CD4-positive, alpha-beta T cell treated with Interleukin-1 beta for 1 hour (primary cell): ENCODE results near the gene PIP5K1C.
A peak's percentile ranks its signal among the peaks of the same experiment; 100 is the strongest.

Source experiments
- DNase-seq, 2 donors: peaks; one replicate each; pipeline ENCODE4 v3.0.0-alpha.2; 2020 to 2022

Gene PIP5K1C

DNA sequence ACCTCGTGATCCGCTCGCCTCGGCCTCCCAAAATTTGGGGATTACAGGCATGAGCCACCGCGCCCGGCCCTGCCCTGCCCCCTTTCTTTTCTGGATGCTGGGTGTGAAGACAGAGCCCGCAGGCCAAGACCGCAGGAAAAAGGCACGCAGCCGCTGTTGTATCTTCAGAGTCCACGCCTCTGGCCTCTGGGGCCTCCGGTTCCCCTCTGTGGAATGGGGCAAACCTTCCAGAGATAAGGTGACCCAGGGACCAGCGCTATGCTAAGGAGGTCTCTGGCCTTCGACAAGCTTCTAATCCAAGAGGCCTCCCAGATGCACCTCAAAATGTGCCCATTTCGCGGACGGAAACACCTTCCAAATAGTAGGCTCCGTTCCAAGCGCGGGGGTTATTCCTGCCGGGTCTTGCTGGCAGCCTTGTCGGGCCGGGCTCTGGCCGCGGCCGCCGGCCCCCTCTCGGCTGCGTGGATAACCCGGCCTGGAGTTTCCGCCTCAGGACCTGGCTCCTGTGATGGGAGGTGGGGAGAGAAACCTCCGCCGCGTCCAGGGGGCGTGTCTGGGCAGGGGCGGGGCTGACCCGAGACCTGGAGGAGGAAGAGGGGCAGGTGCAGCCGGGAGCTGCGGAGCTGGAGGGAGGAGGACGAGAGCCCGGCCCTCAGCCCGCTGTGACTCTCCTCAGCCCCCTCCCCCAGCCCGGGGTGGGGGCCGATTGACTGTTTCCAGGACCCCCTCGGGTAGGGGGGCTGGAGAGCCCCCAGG lies 21.0 kb upstream of the PIP5K1C start:
- peak; percentile 89 to 92 for DNase-seq

- no peak for DNase-seq
Observed at GRCh38 chr19:3720349-3720917, 20.2 kb upstream of the PIP5K1C start.

- DNase-seq: no peak
Observed at GRCh38 chr19:3719868-3720267, 19.6 kb upstream of the PIP5K1C start.

DNA sequence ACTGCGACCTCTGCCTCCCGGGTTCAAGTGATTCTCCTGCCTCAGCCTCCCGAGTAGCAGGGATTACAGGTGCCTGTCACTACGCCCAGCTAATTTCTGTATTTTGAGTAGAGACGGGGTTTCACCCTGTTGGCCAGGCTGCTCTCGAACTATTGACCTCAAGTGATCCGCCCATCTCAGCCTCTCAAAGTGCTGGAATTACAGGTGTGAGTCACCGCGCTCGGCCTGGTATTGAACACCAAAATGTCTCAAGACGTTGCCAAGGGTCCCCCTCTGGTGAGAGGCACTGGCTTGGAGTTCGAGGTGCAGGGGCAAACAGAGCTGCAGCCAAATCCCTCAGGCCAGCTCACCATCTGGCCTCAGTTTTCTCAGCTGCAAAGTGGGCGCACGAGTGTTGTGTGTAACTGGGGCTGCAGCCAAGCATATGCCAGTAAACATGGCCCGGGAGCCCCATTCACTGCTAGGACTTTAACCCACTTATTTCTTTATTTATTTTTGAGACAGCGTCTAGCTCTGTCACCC lies 15.9 kb upstream of the PIP5K1C start:
- DNase-seq: no peak

DNA sequence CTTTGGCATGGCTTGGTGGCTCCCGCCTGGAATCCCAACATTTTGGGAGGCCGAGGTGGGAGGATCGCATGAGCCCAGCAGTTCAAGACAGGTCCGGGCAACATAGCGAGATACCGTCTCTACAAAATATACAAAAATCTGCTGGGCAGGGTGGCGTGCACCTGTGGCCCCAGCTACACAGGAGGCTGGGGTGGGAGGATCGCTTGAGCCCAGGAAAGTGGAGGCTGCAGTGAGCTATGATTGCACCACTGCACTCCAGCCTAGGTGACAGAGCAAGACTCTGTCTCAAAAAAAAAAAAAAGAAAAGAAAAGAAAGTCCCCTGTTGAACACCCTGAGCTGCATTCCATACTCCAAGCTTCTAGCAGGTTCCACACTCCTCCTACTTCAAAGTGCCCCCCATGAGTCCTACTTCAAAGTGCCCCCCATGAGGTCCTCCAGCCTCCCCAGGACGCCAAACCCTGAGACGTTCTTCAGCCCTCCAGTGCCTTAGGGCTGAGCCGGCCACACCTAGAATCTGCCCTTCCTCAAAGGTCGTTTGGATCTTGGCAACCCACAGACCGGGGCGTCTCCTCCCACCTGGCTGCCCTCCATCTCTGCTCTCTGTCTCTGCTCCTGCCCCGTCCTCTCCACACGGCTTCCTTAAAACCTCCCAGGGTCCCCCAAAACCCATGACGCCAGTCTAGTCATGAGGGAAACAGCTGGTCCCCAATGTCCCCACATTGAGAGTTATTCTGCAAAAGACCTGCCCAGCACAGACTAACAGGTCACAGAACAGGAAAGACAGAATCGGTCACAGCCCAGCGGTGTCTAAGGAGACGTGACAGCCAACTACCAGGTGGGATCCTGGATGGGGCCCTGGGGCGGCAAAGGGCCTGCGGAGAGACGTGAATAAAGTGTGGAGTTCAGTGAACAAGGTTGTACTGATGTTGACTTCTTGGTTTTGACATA lies 12.7 kb upstream of the PIP5K1C start:
- DNase-seq: no peak

DNA sequence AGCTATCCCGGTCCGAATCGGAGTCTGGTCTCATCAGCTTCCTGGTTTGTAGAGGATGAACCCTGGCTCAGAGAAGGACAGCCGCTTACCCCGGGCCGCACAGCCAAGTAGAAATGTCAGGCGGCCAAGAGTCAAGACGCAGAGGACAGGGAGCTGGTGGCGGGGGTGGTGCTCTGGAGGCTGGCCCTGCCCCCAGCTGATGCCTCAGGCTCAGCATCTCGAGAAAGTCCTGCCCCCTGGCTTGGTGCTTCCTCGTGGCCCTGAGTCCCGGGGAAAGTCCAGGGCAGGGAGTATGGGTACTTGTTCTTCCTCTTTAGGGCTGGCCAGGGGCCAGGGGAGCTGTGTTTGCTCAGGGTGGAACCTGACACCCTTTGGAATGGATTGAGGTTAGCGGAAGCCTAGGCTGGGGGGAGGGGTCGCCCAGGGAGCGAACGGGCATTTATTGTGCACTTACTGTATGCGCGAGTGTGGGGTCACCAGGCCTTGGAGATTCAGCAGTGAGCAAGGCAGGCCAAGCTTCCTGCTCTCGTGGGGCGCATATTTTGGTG lies 10.1 kb upstream of the PIP5K1C start:
- DNase-seq: peak; percentile 18 to 79

- no peak for DNase-seq
Observed at GRCh38 chr19:3708207-3708931, 8.1 kb upstream of the PIP5K1C start, which contains the start of gene TJP3. TJP3 (plus strand) TSS chr19:3708384; CDS start chr19:3728433, 20,049 bp downstream.

DNA sequence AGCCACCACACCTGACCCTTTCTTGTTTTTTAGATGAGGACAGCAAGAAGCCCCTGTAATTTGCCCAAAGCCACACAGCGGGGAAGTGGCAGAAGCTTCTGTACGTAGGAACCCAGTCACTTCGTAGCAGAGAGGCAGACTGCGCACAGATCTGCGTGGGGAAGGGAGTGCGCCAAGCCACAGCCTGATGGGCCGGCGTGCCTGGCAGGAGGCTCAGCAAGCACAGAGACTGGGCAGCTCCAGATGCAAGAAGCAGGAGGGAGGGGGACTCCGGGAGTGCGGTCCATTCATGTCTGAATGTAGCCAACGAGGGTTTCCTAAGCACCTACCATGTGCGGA lies 7.6 kb upstream of the PIP5K1C start:
- DNase-seq: no peak

DNA sequence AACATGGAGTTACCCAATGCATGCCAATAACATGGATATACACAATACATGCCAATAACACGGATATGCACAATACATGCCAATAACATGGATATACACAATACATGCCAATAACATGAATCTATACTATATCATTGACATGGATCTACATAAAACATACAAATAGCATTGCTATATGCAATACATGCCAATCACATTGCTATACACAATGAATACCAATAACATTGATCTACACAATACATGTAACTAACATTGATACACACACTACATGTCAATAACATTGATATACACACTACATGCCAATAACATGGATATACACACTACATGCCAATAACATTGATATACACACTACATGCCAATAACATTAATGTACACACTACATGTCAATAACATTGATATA lies 932 bp upstream of the PIP5K1C start:
- no peak for DNase-seq

GRCh38 chr19:3699741-3700241 lies 477 bp downstream of the PIP5K1C start:
- no peak for DNase-seq

GRCh38 chr19:3698974-3699740 lies 1.1 kb downstream of the PIP5K1C start:
- DNase-seq: peak in 1 of 2 donors; percentile 34

DNA sequence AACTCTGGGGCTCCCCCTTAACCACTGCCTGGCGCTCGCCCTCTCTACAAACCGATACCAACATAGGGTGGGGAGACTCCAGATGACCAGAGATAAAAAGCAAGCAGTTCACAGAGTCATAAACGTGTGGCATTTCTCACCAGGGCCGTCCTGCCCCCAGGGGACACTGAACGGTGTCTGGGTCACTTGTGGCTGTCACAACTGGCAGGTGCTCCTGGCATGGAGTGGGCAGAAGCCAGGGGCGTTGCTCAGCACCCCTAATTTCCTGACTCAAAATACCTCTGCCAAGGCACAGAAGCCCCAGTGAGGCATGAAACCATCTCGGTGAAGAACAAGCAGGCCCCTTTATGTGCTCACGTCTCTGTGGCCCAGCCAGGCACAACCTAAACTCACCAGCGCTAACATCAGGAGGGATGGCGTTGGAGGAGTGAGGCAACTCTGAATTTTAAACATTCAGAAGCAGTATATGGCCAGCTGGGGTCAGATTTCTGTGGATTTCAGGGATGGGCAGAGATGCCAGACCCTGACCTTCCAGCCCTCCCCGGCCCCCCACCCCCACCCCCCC lies 1.8 kb downstream of the PIP5K1C start:
- DNase-seq: no peak

GRCh38 chr19:3697671-3698385 lies 2.4 kb downstream of the PIP5K1C start:
- DNase-seq: no peak

DNA sequence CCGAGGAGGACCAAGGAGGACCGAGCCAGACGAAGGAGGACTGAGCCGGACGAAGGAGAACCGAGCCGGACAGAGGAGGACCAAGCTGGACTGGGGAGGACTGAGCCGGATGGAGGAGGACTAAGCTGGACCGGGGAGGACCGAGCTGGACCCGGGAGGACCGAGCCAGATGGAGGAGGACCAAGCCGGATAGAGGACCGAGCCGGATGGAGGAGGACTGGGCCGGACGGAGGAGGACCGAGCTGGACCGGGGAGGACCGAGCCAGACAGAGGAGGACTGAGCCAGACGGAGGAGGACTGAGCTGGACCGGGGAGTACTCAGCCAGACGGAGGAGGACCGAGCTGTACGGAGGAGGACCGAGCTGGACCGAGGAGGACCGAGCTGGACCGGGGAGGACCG lies 3.2 kb downstream of the PIP5K1C start:
- DNase-seq: no peak

DNA sequence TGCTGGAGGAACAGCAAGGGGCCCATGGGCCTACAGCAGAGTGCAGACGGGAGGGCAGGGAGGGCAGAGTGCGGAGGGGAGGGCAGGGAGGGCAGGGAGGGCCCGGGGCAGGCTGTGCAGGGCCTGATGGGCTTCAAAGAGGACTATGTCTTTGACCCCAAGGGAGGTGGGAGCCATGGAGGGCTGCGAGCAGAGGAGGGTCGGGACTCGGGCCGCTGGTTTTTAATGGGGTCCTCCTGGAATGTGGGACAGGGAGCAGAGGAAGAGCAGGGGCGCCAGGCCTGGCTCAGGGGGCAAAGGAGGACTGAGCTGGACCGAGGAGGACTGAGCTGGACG lies 3.6 kb downstream of the PIP5K1C start:
- no peak for DNase-seq

DNA sequence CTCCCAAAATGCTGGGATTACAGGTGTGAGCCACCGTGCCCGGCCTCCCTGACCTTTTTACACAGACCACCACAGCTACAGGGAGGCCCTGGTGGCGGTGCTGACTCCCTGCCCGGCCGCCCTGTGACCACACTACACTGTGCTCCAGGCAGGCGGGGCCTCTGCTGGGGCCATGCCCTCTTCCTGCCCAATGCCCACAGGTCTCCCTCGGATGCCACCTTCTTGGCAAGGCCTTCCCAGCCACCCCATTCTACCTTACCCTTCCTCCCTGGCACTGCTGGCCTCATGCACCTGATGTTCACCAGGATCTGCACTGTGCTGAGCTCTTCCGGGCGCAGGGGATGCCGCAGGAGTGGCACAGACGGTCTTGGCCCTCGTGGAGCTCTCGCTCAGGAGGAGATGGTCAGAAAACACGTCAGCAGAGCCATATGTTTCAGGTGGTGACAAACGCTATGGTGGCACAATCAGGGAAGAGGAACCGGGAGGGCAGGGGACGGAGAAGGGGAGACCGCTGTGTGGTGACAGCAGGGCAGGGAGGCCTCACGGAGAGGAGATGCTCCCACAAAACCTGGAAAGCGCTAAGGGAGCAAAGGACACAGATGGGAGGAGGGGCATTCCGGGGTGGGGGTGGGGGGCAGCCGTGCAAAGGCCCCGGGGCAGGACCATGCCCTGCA lies 4.1 kb downstream of the PIP5K1C start:
- DNase-seq: no peak

- no peak for DNase-seq
Observed at GRCh38 chr19:3695124-3695733, 5.0 kb downstream of the PIP5K1C start.

DNA sequence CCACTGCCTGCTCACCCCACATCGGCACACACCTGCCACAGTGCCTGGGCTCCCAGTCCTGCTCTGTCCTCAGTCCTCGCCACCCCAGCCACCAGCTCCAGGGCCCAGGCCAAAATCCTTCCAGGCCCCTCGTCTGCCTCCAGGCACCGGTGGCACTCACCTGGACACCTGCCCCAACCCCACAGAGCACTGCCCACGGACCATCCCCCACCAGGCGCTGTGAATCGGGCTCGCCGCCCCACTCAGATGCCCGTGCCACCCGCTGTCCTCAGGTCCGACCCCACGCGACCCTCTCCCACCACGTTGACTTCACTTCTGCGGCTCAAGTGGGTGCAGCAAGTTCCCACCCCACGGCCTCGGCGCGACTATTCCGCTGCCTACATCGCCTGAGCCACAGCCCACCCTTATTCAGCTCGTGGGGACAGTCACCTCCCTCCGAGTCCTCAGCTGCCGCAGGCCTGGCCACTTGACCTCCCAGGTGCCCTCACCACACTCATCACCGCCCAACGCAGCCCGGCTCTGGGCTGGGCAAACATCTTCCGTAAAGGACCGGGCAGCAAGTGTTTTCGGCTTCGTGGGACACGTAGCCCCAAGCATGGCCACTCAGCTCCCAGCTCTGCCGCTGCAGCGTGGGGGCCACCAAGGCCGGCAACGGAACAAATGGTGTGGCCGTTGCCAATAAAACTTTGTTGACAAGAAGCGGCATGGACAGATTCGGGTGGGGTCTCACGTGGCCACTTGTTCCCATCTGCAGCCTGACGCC lies 5.7 kb downstream of the PIP5K1C start:
- DNase-seq: no peak
